MCF 10A (cell line): ENCODE measurements around the gene NR2F1-AS1. TPM values are rescaled to one million over a fixed set of nuclear protein-coding genes. Genes with fewer than 3 reads are reported as not detected.

Source experiments
- BruUV-seq: library from RNA; stranded (reverse); fragments of 400-500 nt; replicated peaks from 2 replicates; lab custom pipeline; 2021; lab: Mats Ljungman, UMichigan
- CTCF ChIA-PET: fragments of 300-600 bp; sonication (Branson Sonifier 250); formaldehyde crosslinking; extraction: SDS; loops from one replicate; lab custom pipeline; 2021; ENCODE audit warnings: antibody characterized with exemption, inconsistent platforms; lab: Yijun Ruan, JAX
- POLR2A ChIA-PET: fragments of 300-600, 350-650 bp; sonication (Branson Sonifier 250); formaldehyde crosslinking; extraction: SDS; loops from one replicate; lab custom pipeline; 2020; ENCODE audit warnings: antibody characterized with exemption, inconsistent platforms; lab: Yijun Ruan, JAX
- DNase-seq: peaks from one replicate; pipeline ENCODE4 v3.0.0-alpha.2; 2018; ENCODE audit not compliant: unreplicated experiment
- H3K27ac Mint-ChIP-seq: one replicate; pipeline ENCODE4 v1.8.0; 2022; ENCODE audit warnings: mild to moderate bottlenecking, low read depth, mixed read lengths; ENCODE audit not compliant: unreplicated experiment
- H3K27me3 Mint-ChIP-seq: one replicate; pipeline ENCODE4 v1.8.0; 2022; ENCODE audit warnings: mixed read lengths; ENCODE audit not compliant: insufficient read depth, unreplicated experiment
- H3K36me3 Mint-ChIP-seq: one replicate; pipeline ENCODE4 v1.8.0; 2022; ENCODE audit warnings: mild to moderate bottlenecking, moderate library complexity, mixed read lengths; ENCODE audit not compliant: insufficient read depth, unreplicated experiment
- H3K4me1 Mint-ChIP-seq: one replicate; pipeline ENCODE4 v1.8.0; 2022; ENCODE audit warnings: mixed read lengths; ENCODE audit not compliant: insufficient read depth, unreplicated experiment
- H3K4me3 Mint-ChIP-seq: one replicate; pipeline ENCODE4 v1.8.0; 2022; ENCODE audit warnings: mild to moderate bottlenecking, moderate library complexity, mixed read lengths; ENCODE audit not compliant: unreplicated experiment
- H3K9me3 Mint-ChIP-seq: one replicate; pipeline ENCODE4 v1.8.0; 2022; ENCODE audit warnings: mixed read lengths; ENCODE audit not compliant: unreplicated experiment
- CTCF ChIP-seq: fragments of 200-600 bp; IDR thresholded peaks from one replicate; pipeline ENCODE4 v1.8.0; 2022; ENCODE audit warnings: antibody characterized with exemption, mild to moderate bottlenecking; ENCODE audit not compliant: unreplicated experiment
- intact Hi-C: fragments of 100-400 bp; cut with micrococcal nuclease; formaldehyde crosslinking; loops from 2 replicates; pipeline ENCODE4 v1.14.1; 2022
- total RNA-seq: library from RNA; stranded (reverse); gene quantifications from 2 replicates; pipeline ENCODE4 v1.2.3, GENCODE V29; 2022

NR2F1-AS1 gene
- total RNA-seq, 1 experiment from 2014 or later, result 3.2 TPM

GRCh38 chr5:93599399-93600120 is 18.5 kb upstream of the NR2F1-AS1 start:
- intact Hi-C loops, result loop anchor here (10.0 kb wide), 1 partner anchor 1255 kb away; no protein-coding TSS in a partner anchor
- ChIA-PET CTCF (interaction anchor here (0.7 to 6.3 kb wide), 4 partner anchors 9 to 1957 kb away, joined by 3 to 36 read pairs (median 4); partner anchors contain the start of gene NR2F1-AS1), POLR2A (no interaction called here)
- DNase-seq, result no peak
- BruUV-seq, result no TSS peak
- Mint-ChIP-seq H3K9me3 (no peaks in the 10 kb centered on the region), H3K27me3 (no peaks in the 10 kb centered on the region), H3K4me3 (no peak overlapping the region), H3K36me3 (no peaks in the 10 kb centered on the region), H3K4me1 (no peaks in the 10 kb centered on the region), H3K27ac (no peak overlapping the region)
- no peak for TF ChIP-seq CTCF

GRCh38 chr5:93599001-93599379 is 18.0 kb upstream of the NR2F1-AS1 start:
- no peak for TF ChIP-seq CTCF
- POLR2A ChIA-PET, result no interaction called here
- Mint-ChIP-seq H3K27me3 (no peaks in the 10 kb centered on the region), H3K27ac (no peak overlapping the region), H3K4me3 (no peak overlapping the region), H3K9me3 (no peaks in the 10 kb centered on the region), H3K36me3 (no peaks in the 10 kb centered on the region), H3K4me1 (no peaks in the 10 kb centered on the region)
- CTCF ChIA-PET, result interaction anchor here (0.7 to 6.3 kb wide), 4 partner anchors 9 to 1958 kb away, joined by 3 to 36 read pairs (median 4); partner anchors contain the start of gene NR2F1-AS1
- intact Hi-C loops, result no loop called here
- BruUV-seq, result no TSS peak
- DNase-seq, result no peak

- no peaks in the 10 kb centered on the region for H3K9me3 Mint-ChIP-seq
- H3K4me3 Mint-ChIP-seq, result no peak overlapping the region
- BruUV-seq, result no TSS peak
- H3K27ac Mint-ChIP-seq, result no peak overlapping the region
- H3K27me3 Mint-ChIP-seq, result no peaks in the 10 kb centered on the region
- no peak for DNase-seq
- ChIA-PET POLR2A (no interaction called here), CTCF (interaction anchor here (1.0 to 6.3 kb wide), 5 partner anchors 10 to 672 kb away, joined by 3 to 36 read pairs (median 3); partner anchors contain the start of gene NR2F1-AS1)
- no peaks in the 10 kb centered on the region for H3K36me3 Mint-ChIP-seq
- TF ChIP-seq CTCF, result no peak
- intact Hi-C loops, result no loop called here
- H3K4me1 Mint-ChIP-seq, result no peaks in the 10 kb centered on the region
Observed at GRCh38 chr5:93598091-93599000, 17.3 kb upstream of the NR2F1-AS1 start.
